HG02642 (cell line): Measurements from ENCODE around the gene PAF1.
"Not testable (repeated sequence)": the region's sequence is repeated elsewhere in the genome, so short reads cannot be mapped to it uniquely, and the experiment has no call there.

ENCODE experiments used
- ATAC-seq: cut with Tn5 transposase; IDR thresholded peaks from one replicate; pipeline ENCODE4 v1.9.1; 2021; ENCODE audit warnings: mild to moderate bottlenecking; ENCODE audit not compliant: unreplicated experiment, poor library complexity

Gene PAF1

DNA sequence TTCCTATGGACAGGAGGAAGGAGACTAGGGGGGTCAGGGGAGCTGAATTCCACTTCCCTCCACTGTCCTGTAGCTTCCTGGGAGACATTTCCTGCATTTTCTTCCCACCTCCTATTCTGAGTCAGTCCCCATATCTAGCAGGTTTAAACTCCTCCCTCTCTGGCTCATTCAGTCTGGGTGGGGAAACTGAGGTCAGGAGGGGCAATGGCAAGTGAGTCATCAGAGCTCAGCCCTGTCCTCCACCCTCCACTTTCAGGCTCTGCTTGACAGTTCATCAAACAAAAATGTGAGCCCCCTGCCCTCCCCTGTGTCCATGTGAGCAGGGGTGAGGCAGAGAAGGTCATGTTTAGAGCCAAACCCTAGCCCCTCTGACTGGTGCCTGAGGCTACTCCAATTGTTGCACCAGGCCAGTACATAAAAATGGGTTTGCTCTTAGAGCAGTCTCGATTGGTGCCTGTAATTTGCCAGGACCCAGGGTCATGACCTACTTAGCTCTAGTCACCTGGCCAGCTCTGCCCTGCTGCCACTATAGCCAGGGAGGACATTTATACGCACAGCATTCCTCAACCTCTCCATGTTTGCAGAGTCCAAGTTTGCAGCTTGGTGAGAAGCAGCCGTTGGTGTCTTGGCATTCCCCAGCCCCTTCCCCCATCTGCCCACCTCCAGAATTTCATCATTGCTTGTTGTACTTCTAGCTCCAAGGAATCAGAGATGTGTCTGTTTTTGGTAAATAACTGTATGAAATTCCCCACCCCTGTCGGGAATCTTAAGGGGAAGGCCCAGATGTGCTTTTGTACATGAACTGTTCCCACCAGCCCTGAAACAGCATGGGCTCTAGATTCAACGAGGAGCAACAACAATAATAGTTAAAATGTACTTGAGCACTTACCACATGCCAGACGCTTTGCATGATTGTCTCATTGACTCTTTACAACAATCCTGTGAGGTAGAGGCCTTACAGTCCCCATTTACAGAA lies 27.9 kb downstream of the PAF1 start:
- ATAC-seq, result no peak

DNA sequence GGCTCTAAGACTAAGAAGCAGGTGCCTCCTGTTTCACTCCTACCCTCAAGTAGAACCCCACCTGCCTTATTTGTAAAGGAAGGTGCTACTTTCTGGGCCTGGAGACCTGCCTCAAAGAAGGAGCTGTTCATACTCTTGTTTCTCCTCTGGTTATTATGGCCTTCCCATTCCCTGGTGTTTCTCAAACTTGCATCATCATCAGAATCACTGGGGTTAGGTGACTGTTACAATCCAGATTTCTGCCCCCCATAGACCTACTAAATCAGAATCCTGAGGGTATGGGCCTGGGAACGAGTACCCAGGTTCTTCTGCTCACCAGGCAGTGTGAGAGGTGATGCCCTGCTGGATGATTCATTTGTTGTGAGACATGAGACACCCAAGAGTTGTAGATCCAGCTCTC lies 30.3 kb downstream of the PAF1 start:
- no peak for ATAC-seq

DNA sequence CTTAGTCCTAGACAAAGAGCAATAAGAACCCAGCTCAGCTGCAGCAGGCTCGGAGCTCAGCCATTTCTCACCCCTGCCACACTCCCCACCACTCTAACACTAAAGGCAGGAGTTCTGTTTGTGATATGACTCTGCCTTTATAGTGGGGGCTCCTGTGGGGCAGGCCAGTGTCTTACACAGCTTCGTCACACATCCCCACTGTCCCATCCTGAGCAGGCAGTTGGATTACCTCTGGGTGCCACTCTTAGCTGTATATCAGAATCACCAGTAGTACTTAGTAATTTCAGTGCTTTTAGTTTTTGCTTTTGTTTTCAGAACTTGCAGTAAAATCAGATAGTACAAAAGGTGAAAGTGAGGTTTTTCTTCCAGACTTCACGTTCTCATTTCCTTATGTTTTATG lies 31.9 kb downstream of the PAF1 start:
- no peak for ATAC-seq

DNA sequence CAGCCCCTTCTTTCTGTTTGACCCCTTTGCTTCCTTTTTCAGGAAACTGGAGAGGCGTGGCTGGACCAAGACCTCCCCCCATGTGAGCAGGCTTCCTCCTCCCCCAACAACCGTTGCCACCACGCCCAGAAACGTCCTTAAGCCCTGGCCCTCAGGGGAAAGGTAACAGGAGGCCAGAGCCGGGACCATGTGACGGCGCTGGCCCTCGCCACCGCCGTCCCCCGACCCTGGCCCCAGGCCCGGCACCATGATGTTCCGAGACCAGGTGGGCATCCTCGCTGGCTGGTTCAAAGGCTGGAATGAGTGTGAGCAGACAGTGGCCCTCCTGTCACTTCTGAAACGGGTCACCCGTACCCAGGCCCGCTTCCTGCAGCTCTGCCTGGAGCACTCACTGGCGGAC lies 34.3 kb downstream of the PAF1 start:
- no peak for ATAC-seq

DNA sequence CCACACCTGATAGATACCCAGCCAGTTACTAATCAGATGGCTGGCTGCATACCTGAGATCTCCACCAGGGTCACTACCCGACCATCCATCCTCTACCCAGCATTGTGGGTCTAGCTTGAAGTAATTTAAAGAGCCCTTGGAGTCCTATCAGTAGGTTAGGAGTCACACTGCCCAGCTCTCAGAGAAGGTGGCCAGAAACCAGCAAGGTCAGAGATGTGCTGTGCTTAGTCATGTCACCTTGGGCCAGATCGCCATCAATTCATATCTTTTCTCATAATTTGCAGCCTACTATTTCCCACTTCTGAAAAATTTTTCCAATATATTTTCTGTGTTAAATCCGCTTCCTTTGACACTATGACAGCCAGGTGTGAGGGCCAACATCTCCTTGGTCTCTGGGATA lies 34.8 kb downstream of the PAF1 start:
- no peak for ATAC-seq

DNA sequence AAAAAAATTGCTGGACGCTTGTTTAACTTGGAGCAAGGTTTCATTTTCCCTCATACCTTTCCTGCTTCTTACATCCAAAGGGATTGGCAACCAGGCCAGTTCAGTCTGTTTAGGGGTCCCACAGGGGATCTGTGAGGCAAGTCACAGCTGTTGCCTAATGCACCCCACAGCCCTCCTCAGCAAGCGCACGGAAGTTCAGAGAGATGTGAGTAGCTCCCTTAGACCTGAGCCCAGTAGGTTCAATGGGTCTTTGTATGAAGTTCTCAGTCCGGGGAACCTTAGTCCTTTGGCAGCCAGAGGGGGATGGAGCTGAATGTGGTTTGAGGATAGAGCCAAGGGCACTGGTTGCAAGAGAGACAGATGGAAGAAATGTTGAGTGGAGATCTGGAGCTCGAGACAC lies 35.7 kb downstream of the PAF1 start:
- ATAC-seq, result no peak

DNA sequence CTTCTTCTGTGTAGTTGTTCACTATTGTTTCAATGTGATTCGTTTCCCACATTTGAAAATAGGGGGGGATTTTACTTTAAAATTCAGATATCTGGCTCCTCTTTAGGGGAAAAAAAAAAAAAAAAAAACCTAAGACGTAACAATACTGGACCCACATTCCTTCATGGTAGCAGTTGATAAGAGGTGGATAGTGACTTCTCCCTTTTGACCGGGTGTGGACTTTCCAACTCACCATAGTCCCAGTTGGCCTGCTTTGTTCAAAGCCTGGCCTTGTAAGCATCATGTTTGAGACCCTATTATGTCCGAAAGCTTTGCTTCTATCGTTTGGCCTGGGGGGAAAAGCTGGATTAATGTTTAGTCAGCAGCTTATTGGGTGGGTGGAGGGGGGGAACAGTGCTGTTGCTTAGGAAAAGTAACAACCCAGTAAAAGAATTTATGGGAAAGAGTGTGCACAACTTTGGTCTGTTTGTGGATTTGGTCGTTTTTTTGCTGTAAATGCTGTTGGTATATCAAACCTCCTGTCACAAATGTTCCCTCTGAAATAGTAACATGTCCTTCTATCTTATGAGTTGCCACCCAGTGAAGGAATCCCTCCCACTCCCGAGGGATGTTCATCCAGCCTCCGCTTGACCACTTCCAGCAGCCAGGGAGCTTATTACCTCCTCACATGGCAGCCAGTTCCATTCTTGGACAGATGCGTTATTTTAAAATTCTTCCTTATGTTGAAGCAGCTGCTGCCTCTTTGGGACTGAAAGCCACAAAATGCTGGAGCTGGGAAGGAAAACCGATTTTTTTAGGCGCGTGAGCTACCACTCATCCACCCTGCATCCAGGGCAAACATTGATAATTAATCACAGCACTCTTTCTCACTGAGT lies 38.3 kb downstream of the PAF1 start:
- no peak for ATAC-seq

DNA sequence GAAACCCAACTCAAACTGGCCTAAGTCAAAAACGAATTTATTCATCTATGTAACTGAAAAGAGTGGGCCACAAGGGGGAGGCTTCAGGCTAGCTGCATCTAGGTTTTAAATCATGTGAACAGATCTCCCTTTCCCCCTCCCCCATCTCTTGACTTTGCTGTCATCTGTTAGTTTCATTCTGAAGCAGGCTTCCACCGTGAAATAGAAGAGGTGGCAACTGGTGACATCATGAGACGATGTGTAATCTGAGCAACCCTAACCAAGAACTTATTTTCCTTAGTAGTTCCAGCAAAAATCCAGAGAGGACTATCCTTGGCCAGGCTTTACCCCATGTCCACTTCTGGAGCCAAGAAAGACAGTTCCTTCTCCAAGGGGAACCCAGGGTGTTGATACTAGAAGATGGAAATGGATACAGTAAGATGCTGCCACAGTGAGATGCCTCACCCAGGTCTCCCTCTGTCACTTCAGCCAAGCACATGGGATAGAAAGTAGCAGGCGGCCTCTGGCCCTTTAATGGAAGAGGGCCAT lies 39.3 kb downstream of the PAF1 start:
- ATAC-seq, result peak; percentile 79

DNA sequence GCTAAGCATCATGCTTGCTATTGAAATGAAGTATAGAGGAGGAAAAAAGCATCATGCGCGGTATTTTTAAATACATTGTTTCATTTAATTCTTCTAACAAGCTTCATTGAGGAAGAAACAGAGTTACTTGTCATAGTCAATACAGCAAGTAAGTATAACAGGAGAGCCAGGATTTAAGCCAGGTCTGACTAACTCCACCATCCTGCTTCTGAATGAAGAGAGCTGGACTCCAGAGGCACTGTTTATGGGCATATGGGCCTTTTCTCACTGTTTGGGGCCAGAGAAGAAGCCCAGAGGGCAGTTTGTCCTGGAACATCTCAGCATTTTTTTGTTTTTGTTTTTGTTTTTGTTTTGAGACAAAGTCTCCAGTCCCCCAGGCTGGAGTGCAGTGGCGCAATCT lies 40.8 kb downstream of the PAF1 start:
- ATAC-seq, result no peak

DNA sequence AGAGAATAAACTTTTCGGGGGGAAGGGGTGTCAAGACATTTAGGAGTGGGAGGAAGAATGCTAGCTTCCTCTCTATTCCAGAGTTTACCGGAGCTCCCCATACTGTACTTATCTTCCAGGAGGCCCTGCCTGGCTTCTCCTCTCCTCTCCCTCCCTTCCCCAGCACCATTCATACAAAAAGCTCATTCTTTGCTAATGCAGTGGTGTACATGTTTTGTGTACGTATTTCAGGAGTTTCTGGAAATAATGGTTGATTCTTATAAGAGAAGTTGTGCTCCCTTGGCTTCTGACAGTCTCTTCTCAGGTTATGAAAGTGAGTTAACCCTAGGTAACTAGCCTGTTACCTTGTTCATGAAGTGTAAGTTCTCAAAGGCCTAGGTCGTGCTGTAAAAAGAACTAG lies 41.6 kb downstream of the PAF1 start:
- no peak for ATAC-seq

DNA sequence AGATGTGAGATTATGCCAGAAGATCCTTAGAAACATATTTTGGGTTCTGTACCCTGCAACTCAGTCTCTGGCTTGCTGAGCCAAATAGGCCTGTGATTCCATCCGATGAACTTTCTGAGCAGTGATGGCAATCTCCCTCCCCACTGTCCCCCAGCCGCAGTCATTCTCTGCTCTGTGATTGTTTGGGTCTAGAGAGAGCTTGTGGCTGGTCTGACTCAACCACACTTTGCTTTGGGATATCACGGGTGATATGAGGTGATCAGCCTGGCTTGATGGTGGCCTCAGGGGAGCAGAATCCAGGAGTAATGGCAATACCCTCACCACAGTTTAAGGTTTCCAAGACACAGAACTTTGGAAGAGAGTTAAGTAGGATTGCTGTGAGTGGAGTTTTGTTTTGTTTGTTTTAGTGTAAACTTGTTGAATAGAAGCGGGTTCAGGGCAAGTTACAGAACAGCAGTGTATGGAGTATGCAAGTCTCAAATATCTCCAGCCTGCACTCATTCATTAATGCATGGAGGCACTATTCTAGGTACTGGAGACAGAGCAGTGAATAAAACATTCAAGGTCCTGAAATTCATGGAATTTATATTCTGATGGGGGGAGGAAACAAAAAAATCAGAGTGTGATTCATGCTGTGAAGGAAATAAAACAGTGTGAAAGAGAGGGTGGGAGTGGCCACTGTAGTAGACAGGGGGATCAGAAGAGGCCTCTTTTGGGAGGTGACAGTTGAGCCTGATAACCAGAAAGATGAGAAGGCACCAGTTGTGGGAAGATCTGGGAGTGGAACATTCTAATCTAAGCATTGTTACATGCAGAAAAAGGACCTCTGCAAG lies 43.4 kb downstream of the PAF1 start:
- no peak for ATAC-seq

DNA sequence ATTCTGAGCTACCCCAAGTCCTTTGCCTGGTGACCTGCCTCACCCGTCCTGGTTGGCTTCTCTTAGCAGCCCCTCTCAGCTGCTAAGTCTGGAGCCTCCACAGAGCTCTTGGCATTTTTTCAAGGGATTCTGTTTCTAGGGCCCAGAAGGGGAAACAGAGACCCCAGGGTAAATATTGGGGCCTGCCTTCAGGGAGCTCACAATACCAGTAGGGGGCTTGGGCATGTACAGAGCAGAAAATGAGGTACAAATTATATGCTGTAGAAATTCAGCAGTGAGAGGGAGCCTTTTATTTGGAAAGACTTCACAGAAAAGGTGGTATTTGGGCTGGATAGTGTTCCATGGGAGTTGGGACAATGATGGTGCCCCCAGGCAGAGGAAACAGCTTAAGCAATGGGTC lies 45.0 kb downstream of the PAF1 start:
- ATAC-seq, result no peak

DNA sequence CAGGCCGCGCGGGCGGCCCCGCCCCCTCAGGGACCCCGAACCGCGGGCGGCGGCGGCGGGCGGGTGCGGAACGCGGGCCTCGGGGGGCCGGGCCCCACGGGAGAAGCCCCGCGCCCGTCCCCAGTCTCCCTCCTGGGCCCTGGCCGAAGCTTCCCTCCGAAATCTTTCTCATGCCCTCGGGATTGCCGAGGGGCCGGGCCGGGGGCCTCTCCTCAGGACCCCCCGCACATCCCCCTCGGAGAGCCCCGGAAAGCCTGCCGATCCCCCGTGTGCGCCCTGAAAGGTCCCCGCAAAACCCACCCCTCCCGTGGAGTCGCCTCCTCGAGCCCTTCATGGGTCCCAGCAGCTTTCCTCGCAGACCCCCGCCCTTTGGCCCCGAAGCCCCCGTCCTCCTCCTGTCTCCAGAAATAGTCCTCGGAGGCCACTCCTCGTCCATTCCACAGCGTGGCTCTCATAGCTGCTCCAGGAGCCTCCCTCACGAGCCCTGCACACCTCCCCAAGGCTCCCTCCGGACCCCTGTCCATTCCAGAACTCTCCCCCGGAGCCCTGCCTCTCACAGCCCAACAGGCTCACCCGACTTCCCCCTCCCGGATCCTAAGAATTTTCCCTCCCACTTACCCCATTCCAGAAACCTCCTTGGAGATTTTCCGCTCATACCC lies 48.1 kb downstream of the PAF1 start:
- ATAC-seq, result no peak

DNA sequence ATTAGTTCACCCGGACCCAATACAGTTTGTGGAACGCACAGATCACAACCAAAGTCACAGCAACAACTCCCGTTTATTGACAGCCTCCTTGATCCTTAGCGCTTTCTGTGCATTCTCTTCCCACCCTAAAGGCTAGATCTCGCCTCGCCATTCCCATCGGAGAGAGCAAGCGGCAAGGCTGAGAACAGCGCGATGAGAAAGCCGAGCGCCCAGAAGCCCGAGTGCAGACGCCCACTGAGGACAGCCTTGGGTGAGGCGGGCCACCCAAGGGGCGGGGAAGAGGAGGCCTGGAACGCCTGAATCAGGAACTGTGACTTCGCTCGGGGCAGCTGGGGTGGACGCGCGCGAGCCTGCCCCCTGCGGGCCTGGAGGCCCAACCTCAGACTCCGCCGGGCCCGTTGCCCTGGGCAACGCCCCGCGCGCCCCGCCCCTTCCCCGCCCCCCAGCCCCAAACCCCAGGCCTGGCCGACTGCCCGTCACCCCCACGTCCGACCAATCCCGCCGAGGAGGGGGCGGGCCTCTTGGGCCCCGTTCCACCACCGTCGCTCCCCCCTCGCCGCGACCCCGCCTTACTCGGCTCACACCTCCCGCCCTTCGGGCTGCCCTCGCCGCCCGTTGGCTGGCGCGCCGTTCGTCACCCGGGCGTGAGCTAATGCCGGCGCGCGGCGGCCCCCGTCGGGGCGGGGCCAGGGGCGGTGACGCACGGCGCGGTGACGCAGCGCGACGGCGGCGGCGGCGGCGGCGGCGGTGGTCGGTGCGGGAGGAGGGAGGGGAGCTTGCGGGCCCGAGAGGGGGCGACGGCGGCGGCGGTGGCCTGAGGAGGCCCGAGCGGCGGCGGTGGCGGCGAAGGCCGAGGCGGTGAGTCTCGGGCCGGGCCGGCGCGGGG lies 48.9 kb downstream of the PAF1 start, which contains the start of gene SAMD4B:
TSS of gene SAMD4B (plus strand) at position 703 of the 886 bp plus-strand sequence. CDS start 14,473 bp downstream, outside the sequence.
- ATAC-seq, result peak; percentile 94

DNA sequence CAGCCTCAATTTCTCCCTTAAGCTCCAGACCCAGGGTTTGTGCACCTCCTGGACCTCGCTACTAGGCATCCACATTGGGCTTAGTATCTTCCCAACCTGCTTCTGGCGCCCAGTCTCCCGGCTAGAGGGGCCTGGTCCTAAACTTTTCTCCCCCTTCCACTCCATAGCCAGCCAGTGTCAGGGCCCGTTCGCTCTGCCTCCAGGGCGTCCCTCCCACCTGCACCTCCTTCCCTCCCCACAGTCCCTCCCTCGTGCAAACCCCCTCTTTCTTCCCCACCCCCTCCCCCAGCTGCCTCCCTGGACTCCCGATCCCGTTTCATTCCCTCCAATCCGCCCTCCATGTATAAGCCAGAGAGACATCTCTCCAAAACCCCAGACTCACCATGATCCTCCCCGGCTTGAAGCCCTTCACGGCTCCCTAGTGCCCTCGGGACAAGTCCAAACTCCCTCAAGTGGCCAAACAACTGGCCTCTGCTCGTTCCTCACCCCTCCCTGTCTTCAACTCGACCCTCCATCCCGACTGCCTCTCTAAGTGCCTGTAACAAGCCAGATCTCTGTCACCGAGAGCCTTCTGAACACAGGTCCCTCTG lies 49.7 kb downstream of the PAF1 start:
- no peak for ATAC-seq

DNA sequence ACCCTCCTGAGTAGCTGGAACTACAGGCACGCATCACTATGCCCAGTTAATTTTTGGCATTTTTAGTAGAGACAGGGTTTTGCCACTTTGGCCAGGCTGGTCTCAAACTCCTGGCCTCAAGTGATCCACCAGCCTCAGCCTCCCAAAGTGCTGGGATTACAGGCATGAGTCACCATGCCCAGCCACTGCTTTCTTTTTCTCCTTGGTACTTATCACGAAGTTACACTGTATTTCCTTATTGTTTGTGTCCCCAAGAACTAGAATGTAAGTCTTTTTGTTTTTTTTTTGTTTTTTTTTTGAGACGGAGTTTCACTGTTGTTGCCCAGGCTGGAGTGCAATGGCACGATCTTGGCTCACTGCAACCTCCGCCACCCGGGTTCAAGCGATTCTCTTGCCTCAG lies 50.8 kb downstream of the PAF1 start:
- ATAC-seq, result not testable (repeated sequence)

DNA sequence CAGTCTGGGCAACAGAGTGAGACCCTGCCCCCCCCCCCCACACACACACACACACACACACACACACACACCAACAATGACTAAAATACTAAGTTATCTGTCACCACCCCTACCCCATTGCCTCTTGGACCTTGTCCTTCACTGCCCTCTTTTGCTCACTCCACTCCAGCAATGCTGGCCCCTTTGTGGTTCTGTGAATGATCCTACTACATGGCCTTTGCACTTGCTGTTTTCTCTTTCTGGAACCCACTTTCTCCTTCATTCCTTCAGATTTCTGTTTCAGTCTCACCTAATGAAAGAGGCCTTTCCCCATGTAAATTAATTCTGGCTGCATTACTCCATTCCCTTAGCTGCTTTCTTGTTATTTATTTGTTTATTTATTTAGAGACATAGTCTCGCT lies 51.2 kb downstream of the PAF1 start:
- no peak for ATAC-seq

DNA sequence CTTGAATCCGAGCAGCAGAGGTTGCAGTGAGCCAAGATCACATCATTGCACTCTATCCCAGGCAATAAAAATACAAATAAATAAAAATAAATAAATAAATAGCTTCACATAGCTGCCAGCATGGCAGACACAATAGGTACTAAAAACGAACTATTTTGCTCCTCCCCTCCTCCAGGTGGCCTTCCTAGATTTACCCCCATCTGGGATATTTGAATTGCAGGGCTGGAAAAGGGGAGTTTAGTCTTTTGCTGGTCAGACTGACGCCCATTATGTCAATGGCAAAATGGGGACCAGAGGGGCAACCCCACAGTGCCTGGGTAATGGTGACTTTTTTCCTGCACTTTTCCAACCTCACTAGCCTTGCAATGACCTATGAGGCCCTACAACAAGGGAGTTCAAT lies 54.4 kb downstream of the PAF1 start:
- ATAC-seq, result no peak
